ENCODE measurements around the gene CNNM3. TPM values are rescaled to one million over a fixed set of nuclear protein-coding genes. Genes with fewer than 3 reads are reported as not detected.
"Not testable (repeated sequence)": the region's sequence is repeated elsewhere in the genome, so short reads cannot be mapped to it uniquely, and the experiment has no call there.

CNNM3 gene
- 5.1 and 5.5 TPM in 2 replicates for total RNA-seq (2014; rRNA removed; shearing (Covaris generic))

- peak; percentile 97 for DNase-seq (ENCODE audit: low read depth)
These were observed at the start of gene CNNM3 for GRCh38 chr2:96816127-96816835. Gene CNNM3 (plus strand): TSS chr2:96816268. CDS start chr2:96816278, 10 bp downstream.

DNA sequence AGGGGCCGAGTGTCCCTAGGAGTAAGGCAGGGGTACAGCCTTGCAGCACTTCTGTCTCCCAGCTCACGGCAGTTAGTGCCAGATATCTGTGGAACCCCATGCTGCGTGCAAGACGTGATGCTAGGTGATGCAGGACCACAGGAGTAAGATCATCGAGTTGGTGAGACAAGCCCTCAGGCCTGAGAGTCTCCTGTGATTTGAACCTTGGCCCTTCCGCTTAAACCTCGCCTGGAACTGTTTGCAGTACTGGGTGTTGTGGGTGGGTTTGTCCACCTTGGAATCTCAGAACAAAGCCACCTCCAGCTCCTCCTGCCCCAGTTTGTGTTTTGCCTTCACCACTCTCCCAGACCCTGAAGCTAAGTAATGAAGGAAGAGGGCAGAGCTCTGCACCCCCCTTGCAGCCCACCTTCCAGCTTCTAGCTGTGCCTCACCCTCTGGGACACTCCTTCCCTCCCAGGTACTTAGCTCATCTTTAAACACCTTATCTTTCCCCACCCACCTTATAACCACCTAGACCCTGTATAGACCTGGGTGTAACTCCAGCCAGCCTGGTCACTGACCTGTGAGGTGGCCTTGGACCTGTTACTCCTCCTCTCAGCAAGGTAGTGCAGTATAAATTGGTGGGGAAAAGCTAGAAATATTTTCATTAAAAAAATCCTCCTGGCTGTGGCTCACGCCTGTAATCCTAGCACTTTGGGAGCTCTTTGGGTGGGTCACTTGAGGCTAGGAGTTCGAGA is 48.8 kb upstream of the CNNM3 start:
- DNase-seq (ENCODE audit: low read depth): no peak

GRCh38 chr2:96768083-96768561 is 47.9 kb upstream of the CNNM3 start:
- no peak for DNase-seq (ENCODE audit: low read depth)

- no peak for DNase-seq (ENCODE audit: low read depth)
These were observed 46.3 kb upstream of the CNNM3 start for GRCh38 chr2:96769814-96770213.

DNA sequence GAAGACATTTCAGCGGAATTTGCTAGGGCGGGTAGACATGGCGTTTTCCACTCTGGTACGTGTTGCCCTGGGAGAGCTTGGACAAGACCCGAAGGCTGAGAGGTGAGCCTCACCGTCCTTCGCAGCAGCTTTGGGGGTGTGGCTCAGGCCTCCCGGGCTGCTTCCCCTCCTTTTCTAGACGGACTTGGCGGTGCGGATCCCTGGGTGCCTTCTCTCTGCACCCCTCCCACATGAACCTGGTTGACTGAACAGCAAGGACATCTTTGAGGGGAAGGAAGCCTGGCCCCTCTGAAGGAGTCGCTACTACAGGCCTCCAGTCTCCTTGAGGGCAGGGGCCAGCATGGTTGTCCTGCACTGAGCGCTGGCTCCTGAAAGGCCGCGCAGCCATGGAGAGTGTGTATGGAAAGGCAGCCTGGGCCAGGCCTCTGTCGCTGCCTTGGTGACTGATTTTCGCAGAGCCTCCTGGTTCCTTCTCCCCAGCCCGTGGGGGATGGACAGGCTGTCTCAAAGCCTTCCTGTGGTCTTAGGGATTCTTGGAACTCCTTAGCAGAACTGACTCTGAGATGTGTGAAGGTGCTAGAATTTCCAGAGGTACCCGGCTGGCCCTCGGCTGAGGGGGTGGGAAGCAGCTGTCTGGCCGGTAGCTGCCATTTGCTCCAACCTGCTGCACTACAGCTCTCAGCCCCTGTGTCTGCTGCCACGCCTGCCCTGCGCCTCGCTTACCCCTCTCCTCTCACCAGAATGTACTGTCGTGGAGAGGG is 45.4 kb upstream of the CNNM3 start:
- no peak for DNase-seq (ENCODE audit: low read depth)

- DNase-seq (ENCODE audit: low read depth): no peak
These were observed 44.1 kb upstream of the CNNM3 start for GRCh38 chr2:96771796-96772618.

- DNase-seq (ENCODE audit: low read depth): no peak
These were observed 43.0 kb upstream of the CNNM3 start for GRCh38 chr2:96772903-96773671.

DNA sequence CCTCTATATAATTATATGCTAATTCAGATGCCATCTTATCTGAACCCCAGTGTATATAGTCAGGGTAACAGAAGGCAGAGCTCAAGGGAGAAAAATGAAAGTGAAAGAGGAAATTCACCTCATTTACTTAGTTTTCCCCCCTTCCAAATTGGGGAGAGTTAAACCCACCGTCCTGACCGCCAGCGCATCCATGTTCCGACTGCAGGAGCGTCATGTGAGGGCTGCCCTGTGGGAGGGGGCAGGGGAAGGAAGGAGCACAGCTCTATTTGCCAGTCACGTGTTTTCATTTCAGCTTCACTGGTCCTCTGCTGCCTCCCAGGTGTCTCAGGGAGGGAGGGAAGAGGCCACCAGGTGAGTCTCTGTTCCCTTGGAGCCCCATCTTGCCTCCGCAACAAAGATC is 42.1 kb upstream of the CNNM3 start:
- no peak for DNase-seq (ENCODE audit: low read depth)

DNA sequence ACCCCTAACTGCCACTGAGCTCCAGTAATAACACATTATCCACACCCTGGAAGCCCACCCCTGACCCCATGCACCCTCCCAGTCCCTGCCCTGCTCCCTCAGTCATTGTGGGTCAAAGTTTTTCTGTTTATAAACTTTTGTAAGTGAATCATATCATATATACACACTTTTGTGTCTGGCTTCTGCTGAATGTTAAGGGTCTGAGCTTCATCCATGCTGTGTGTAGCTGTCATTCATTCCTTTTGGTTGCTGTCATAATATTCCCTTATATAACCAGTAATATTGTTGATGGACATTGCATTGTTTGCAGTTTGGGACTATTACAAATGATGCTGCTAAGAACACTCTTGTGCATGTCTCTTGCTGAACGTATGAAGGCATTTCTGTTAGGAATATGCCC is 40.9 kb upstream of the CNNM3 start:
- DNase-seq (ENCODE audit: low read depth): no peak

DNA sequence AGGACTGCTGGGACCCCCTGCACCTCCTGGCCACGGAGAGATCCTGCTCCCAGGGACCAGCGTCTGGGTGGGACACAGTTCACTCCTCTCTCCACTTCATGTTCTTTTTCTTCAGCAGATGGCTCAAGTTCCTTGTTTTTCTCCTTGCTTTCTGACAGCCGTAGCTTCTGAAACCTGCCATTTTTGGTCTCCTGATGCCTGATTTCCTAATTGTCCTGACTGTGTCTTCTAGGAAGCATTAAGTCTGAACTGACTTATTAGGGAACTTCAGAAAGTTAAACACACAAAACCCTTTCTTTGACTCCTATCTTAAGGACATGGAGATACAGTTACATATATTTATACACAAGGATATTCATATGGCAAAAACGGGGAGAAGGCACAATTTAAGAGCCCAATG is 32.7 kb upstream of the CNNM3 start:
- no peak for DNase-seq (ENCODE audit: low read depth)

GRCh38 chr2:96787411-96787810 is 28.7 kb upstream of the CNNM3 start:
- peak; percentile 47 for DNase-seq (ENCODE audit: low read depth)

DNA sequence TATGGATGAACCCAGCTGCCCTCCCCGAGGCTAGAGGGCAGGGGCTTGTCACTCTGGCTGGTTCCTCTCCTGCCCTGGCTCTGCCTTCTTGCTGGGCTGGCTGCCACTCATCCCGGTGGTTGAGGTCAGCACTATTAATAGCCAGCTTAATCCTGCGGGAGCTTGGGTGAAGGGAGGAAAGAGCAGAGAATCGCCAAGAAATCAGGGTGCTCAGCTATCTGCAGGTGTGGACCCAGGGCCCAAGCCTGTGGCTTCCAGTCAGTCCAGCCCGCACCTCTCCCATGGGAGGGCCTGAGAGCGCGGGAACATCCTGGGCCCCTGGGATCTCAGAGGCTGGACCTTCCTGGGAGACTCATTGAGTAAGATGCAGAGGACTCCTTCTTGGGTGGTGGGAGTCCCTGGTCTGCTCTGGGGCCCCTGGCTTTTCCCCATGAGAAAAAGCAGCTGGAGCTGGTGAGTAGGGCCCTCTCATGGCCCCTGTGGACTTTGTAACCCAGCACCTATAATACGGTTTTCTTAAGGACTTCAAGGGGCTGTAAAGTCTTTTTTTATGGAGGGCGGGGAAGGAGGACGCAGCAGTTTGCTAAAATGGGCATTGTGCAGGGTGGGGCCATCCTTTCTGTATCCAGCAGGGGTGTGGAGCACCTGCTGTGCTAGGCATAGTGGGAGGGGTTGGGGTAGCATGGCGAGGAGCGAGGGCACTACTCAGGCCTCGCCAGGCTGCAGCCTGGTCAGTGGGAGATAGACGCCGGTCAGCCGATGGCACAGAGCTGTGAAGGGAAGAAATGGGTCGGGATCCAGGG is 27.4 kb upstream of the CNNM3 start:
- no peak for DNase-seq (ENCODE audit: low read depth)

- DNase-seq (ENCODE audit: low read depth): no peak
These were observed 26.8 kb upstream of the CNNM3 start for GRCh38 chr2:96789245-96789617.

DNA sequence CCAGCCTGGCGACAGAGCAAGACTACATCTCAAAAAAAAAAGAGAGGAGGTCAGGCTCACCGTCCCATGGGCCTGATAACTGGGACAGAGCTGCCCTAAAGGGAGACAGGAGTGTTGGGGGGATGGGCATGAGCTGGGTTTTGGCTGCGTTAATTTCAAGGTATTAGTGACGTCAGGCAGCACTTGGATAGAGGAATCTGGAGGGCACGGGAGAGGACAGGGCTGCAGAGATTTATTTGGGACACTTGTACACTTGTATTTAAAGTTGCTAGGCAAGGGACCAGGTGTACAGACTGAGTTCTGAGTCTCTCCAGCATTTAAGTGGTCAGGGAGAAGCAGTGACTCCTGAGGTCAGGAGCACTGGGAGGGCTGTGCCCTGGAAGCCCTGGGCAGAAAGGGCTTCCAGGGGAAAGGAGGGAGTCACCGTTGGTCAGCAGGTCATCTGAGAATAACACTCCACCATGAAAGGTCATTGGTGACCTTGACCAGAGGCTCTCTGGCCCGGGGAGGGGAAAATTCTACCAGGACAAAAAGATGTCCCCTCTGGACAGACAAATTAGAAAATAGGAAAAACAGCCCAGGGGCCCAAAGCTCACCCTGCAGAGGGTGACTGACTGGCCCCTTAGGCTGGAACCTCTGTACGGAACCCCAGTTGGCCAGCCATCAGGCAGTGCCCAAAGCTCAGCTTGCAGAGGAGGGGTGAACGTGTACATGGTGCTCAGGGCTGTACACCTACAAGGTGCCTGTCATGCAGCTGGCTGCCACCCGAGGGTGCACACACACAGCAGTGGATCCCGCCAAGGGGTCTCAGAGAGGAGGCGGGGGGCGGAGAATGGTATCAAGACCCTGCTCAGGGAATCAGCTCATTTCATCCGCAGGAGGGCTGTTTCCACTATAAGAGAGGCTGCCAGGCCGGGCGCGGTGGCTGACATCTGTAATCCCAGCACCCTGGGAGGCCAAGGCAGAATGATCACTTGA is 23.0 kb upstream of the CNNM3 start:
- DNase-seq (ENCODE audit: low read depth): no peak

GRCh38 chr2:96795076-96795475 is 21.0 kb upstream of the CNNM3 start:
- DNase-seq (ENCODE audit: low read depth): no peak

DNA sequence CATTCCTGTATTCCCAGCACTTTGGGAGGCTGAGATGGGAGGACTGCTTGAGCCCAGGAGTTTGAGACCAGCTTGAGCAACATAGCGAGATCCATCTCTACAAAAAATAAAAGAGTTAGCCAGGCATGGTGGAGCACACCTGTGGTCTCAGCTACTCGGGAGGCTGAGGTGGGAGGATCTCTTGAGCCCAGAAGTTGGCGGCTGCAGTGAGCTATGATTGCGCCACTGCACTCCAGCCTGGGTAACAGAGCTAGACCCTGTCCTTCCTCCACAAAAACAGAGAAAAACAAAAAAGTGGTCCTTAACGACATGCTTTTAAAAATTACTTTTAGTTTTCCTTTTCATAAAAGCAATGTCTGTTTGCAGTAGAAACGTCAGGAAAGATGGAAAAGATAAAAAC is 19.6 kb upstream of the CNNM3 start:
- not testable (repeated sequence) for DNase-seq (ENCODE audit: low read depth)

- DNase-seq (ENCODE audit: low read depth): no peak
These were observed 18.9 kb upstream of the CNNM3 start for GRCh38 chr2:96797066-96797625.
